ENCODE data around the gene BCL2L12. TPM values are rescaled to one million over a fixed set of nuclear protein-coding genes. Genes with fewer than 3 reads are reported as not detected.

The BCL2L12 gene
- total RNA-seq: 17.3 and 22.1 TPM in 2 replicates
- total RNA-seq (2013): 8.3 TPM
- polyA plus RNA-seq: 13.0 and 19.9 TPM in 2 replicates
- polyA minus RNA-seq: 4.5 and 4.6 TPM in 2 replicates

- peak within 1 kb of the TSS; percentile 98 for H3K4me2 ChIP-seq (replicated peaks; ENCODE audit: low read depth, low read length, poor library complexity, severe bottlenecking)
- Mint-ChIP-seq H3K27ac (peak within 1 kb of the TSS; percentile 94), H3K27me3 (no peaks in the 10 kb centered on the region), H3K4me3 (peak within 1 kb of the TSS; percentile 95), H3K9me3 (ENCODE audit: insufficient read depth) (no peaks in the 10 kb centered on the region), H3K4me1 (peaks cover 37% of the 10 kb centered on the region)
- DNase-seq (peak; percentile 98), ATAC-seq (ENCODE audit: low read depth) (peak; percentile 83)
- H3K9me3 ChIP-seq (ENCODE audit: control extremely low read depth in 1 of 3, control insufficient read depth in 2 of 3, insufficient read depth in 1 of 3, low read length in 2 of 3): no peaks in the 10 kb centered on the region
- peak within 1 kb of the TSS; percentile 62 to 73 for H3K27ac ChIP-seq (ENCODE audit: low read length in 2 of 2)
- TF ChIP-seq EZH2 (IDR thresholded peaks at IDR 0.05; ENCODE audit: borderline replicate concordance, insufficient read depth, low read depth, low read length, poor library complexity, severe bottlenecking) (no peak), CTCF (IDR thresholded peaks at IDR 0.05) (no peak)
- peak within 1 kb of the TSS; percentile 88 for H3K9ac ChIP-seq (ENCODE audit: low read length)
- under 1% methylated on average over 50 of the region's 50 CpGs for WGBS (ENCODE audit: insufficient coverage)
- POLR2A ChIA-PET: interaction anchor here (0.6 to 2.6 kb wide), 10 partner anchors 10 to 855 kb away, joined by 3 to 19 read pairs (median 7); partner anchors contain the start of genes PRMT1, PRR12, PRRG2 and RRAS
- CTCF ChIA-PET: interaction anchor here (0.6 to 2.3 kb wide), 9 partner anchors 10 to 119 kb away, joined by 3 to 8 read pairs (median 3); partner anchors contain the start of genes PRMT1, RRAS and SCAF1
- peak within 1 kb of the TSS; percentile 71 to 99 (median 94) for H3K4me3 ChIP-seq (ENCODE audit: control extremely low read depth in 1 of 5, extremely low read depth in 1 of 5, insufficient read depth in 1 of 5, low read depth in 2 of 5, low read length in 4 of 5)
- H2AFZ ChIP-seq (ENCODE audit: insufficient read depth, low read depth, low read length, poor library complexity, severe bottlenecking): peak within 1 kb of the TSS; percentile 95
- peaks cover 44% of the 10 kb centered on the region for H4K20me1 ChIP-seq (ENCODE audit: control insufficient read depth, insufficient read depth, low read length, poor library complexity, severe bottlenecking)
- H3K27me3 ChIP-seq (replicated peaks in 1 of 4; ENCODE audit: control extremely low read depth in 1 of 4, control insufficient read depth in 3 of 4, insufficient read depth in 4 of 4, low read length in 3 of 4): no peaks in the 10 kb centered on the region
- H3K36me3 ChIP-seq (replicated peaks in 1 of 2; ENCODE audit: control extremely low read depth in 1 of 2, control insufficient read depth in 1 of 2, extremely low read depth in 1 of 2, insufficient read depth in 2 of 2, low read length in 1 of 2): peaks cover 3 to 22% of the 10 kb centered on the region in 2 experiments
- peaks cover 42% of the 10 kb centered on the region for H3K79me2 ChIP-seq (ENCODE audit: control insufficient read depth, insufficient read depth, low read length)
- intact Hi-C loops (cut with micrococcal nuclease): loop anchor here (1.0 kb wide), 3 partner anchors 11 to 75 kb away; partner anchors contain the start of gene RRAS
- H3K4me1 ChIP-seq (ENCODE audit: control insufficient read depth in 2 of 2, insufficient read depth in 2 of 2, low read length in 2 of 2): peaks cover 16 to 30% of the 10 kb centered on the region in 2 donors
These were observed at the start of gene BCL2L12, which contains the start of gene IRF3 for GRCh38 chr19:49665351-49666119. Gene BCL2L12, plus strand, starts transcription at chr19:49665933. Its CDS starts 760 bp downstream, at chr19:49666693. Gene IRF3, minus strand, starts transcription at chr19:49665857. Its CDS starts 1,019 bp downstream, at chr19:49664838.

All from B cell (primary cell).